ENCODE data around the gene CBX6. TPM values are rescaled to one million over a fixed set of nuclear protein-coding genes. Genes with fewer than 3 reads are reported as not detected.

Gene CBX6
- total and polyA plus RNA-seq, 10 of the 15 experiments (the other 5 are each of a cell fraction or from before 2014, with no cell fraction given): 3.6 to 142 (median 37.4) TPM

GRCh38 chr22:38860283-38861169 lies 11.5 kb downstream of the CBX6 start (continued):
- no peak for TF ChIP-seq NKRF (conservative IDR thresholded peaks at IDR 0.05)
- TF ChIP-seq JUNB (IDR thresholded peaks at IDR 0.05): no peak
- TF ChIP-seq CUX1 (IDR thresholded peaks at IDR 0.05; ENCODE audit: insufficient replicate concordance, low read depth, low read length): no peak
- TF ChIP-seq POLR2A (IDR thresholded peaks at IDR 0.05; ENCODE audit: low read depth, low read length): peak; percentile 46
- TF ChIP-seq IKZF2 (IDR thresholded peaks at IDR 0.05): no peak
- no peak for TF ChIP-seq NR2C1 (IDR thresholded peaks at IDR 0.05)
- TF ChIP-seq SUPT20H (IDR thresholded peaks at IDR 0.05; ENCODE audit: borderline replicate concordance, control insufficient read depth, low read depth, low read length): no peak
